M059J (cell line): ENCODE measurements around the gene TMEM242. TPM values are rescaled to one million over a fixed set of nuclear protein-coding genes. Genes with fewer than 3 reads are reported as not detected.

Source experiments
- DNase-seq: peaks from one replicate; pipeline ENCODE4 v3.0.0-alpha.2; 2012; ENCODE audit warnings: low read depth
- total RNA-seq: library from RNA; depleted of rRNA; stranded (reverse); fragments of >200 nt; shearing (Covaris generic); gene quantifications from 2 replicates; pipeline ENCODE4 v1.2.3, GENCODE V29; 2014

TMEM242 gene
- total RNA-seq, 1 experiment from 2014 or later: 11.8 TPM

DNA sequence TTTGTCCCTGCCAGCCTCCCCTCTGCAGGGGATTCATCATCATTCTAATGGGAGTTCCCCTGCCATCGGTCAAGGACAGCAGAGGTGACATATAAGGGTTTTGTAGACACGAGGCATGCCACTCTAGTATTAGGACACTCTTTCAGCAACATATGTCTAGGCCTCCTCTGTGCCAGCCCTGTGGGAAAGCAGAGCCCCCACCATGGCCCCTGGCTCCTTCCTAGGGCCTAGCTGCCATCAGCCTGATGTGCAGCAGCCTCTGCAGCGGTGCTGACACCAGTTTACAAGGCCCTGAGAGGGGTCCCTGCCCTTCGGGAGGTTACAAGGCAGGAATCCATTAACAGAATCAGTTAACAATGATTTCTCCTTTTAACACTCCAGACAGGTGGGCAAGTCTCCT, 32.5 kb downstream of the TMEM242 start:
- DNase-seq: no peak

DNA sequence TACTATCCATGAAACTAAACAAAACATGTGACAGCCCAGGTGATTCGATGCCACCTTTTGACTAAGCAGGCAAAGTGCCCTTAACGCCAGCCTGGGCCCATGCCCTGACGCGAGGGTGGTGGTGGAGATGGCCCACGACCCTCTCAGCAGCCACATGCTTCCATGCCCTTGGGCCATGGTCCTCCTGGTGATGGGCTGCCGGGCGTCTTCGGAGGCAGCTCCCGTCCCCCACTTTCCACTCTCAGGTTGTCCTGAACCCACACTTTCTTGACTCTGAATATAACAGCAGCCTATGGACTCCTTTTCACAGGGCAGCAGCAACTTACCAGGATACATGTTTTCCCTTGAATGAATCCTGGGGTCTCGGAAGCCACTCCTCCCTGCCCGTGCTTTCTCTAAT, 33.6 kb downstream of the TMEM242 start:
- DNase-seq: no peak

DNA sequence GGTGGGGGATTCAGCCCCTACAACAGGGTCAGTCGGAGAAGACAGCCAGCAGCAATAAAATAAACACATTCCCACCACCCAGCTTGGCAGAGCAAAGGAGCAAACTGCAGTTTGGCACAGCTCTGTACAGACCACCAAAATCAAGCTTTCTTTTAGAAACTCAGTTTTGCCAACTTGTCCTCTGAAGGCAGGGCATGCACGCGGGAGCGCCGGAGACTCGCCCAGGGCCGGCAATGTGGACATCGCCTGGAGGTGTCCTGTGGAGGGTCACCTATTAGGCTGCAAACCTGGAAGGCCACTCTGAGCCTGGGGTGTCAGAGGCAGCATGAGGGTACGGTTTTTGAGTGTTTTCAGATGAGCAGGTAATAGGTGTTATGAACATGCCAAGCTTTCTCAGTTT, 34.7 kb downstream of the TMEM242 start:
- no peak for DNase-seq

DNA sequence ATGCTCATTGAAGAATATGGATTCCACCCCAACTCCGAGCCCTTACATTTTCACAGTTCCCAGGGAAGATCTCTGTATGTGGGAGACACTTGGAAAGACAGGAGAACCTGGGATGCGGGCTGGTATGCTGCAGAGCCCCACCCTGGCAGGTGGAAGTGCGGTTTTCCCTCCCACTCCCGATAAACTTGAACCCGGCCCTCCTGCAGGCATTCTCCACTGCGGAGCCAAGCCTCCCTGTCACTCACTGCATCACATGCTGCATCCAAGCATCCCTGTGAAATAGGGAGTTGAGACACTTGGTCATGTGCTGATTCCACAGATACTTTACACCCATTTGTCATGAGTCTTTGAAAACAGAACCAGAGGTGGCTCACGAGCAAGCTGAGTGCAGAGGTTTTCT, 35.4 kb downstream of the TMEM242 start:
- DNase-seq: no peak

DNA sequence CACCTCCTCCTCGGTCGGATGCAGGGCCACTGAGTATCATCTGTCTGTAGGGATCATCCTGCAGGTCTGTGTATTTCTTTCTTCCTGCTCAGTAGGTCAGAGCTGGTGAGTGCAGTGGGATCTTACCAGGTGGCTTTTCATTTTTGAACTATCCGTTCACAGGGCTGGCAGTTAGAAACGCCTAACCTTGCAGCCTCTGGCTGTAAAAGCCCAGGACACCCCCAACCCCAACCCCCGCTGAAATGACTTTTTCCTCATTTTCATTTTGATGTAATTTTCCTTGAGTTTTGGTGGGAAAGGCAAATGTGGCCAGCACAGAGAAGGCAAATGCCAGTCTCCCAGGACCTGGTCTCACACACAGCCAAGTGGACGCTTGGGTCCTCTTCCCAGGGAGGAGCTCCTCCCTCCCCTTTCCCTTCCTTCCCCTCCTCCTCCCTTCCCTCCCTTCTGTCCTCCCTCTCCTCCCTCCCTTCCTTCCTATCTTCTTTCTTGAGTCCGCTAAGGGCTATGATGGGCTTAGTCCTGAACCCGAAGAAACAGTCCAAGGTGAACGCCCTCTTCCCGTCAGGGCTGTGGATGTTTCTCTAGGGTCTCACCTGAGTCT, 36.0 kb downstream of the TMEM242 start:
- no peak for DNase-seq

DNA sequence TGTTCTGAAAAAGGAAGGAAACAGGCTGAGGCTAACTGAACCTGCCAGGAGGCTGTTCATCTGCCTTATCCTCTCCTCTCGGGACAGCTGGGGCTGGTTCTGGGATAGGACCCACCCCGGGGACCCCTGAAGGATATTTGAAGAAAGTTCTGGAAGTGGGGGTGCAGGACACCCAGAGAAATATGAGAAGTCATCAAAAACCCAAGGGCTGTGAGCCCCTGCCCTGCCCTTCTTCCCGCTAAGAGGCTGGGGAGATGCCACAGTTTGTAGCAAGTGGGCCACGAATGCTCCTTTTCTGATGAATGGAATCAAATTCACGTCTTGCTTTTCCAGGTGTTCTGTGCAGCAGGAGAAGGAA, 37.9 kb downstream of the TMEM242 start:
- no peak for DNase-seq

DNA sequence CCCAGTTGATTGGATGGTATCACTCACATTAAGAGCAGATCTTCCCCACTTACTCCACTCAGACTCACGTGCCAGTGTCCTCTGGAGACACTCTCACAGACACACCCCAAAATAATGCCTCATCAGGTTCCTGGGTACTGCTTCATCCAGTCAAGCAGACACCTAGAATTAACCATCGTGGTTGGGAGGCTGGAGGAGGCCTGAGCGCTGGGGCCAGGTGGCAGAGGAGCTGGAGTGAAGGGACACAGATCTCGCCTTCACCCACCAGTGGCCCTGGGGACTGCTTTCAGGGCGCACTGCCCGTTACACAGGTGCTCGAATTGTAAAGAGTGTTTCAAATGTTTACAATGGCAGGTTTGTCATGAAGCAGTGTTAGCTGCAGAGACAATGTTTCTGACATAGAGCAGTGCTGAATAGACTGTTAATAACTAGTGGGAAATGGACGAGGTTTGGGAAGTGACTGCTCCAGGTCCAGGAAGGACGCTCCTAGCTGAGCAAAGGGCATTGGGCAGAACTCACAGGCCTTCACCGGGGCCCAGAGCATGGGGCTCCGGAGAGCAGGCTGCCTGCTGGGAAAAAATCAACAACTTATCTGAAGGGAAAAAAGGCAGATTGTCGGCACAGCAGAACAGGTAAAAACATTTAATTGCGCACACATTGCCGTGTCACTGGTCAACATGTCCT, 38.4 kb downstream of the TMEM242 start:
- DNase-seq: no peak

DNA sequence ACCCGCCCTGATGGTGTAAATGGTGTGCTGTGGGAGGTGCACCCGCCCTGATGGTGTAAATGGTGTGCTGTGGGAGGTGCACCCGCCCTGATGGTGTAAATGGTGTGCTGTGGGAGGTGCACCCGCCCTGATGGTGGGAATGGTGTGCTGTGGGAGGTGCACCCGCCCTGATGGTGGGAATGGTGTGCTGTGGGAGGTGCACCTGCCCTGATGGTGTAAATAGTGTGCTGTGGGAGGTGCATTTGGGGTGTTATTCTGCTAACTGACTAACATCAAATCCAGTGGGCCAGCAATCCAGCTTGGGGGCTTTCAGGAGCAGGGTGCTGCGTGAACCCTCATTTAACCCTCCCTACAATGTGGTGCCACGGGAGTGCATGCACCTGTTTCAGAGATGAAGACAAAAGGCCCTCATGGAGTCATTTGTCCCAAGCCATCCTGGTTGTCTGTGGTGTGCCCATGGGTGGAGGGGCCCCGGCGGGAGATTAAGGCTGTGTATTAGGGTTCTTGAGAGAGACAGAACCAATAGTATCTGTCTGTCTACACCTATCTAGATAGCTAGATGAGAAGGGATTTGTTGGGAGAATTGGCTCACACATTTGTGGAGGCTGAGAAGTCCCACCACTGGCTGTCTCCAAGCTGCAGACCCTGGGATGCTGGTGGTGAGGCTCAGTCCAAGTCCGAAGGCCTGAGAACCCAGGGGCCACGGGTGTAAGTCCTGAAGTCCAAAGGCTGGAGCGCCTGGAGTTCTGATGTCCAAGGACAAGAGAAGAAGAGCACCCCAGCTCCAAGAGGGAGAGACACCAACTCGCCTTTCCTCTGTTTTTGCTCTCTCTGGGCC, 39.2 kb downstream of the TMEM242 start:
- DNase-seq: no peak

DNA sequence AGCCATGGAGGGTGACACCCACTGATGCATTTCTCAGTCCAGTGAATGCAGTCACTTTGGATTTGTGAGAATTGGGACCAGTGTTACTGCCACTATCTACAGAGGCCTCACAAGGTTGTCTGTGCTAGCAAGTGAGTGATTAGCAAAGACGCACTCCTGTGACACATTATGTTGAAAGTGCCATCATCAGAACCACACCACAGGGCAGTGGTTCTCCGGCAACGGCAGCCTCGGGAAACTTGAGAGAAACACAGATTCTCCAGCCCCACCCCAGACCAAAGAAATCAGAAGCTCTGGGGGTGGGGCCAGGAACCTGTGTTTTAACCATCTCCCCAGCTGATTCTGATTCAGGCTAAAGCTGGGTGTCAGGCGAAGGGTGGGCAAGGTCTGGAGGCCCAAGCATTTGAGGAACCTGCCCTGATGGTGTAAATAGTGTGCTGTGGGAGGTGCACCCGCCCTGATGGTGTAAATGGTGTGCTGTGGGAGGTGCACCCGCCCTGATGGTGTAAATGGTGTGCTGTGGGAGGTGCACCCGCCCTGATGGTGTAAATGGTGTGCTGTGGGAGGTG, 39.9 kb downstream of the TMEM242 start:
- DNase-seq: no peak

DNA sequence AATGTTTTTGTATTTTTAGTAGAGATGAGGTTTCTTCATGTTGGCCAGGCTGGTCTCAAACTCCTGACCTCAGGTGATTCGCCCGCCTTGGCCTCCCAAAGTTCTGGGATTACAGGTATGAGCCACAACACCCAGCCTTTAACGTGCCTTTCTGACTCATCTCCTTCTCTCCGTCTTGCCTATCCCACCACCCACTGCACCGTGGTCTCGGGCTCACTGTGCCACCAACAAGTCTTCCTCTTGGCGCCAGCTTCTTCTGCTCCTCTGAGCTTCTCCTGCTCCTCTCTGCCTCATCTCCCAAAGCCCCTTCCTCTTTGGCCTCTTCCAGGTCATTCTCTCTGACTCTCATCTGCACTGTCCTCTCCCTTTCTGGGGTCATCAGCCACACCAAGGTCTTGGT, 41.0 kb downstream of the TMEM242 start:
- no peak for DNase-seq

DNA sequence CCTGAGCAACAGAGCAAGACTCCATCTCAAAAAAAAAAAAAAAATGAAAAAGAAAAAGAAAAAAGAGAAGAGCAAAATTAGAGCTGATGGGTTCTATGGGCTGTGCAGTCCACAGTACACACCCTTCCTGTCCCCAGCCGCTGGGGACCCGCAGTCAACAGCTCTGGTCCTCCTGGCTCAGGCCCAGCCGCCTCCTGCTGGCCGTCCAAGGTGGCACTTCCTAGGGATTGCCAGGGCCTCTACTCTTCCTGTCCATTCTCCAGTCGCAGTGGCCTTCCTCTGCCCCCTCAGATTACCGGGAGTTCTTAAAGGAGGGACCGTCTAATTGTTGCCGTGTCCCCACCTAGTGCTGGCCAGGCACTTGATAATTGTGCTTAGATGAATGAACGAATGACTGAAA, 41.7 kb downstream of the TMEM242 start:
- peak; percentile 51 for DNase-seq

DNA sequence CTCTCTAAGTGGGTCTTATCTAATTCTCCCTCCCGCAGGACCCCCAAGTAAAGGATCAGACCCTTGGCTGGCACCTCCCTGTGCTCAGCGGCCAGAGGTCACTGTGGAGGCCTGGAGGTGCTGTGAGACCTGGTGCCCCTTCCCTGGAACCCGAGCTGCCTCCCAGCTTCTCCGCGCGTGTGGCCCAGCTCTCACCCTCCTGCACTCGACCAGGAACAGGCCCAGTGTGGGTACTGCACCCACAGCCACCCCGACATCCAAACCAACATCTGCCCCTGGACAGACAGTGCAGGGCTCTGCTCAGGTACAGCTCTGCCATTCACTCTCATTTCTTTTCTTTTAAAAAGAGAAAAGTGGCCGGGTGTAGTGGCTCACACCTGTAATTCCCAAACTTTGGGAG, 42.4 kb downstream of the TMEM242 start:
- DNase-seq: no peak

DNA sequence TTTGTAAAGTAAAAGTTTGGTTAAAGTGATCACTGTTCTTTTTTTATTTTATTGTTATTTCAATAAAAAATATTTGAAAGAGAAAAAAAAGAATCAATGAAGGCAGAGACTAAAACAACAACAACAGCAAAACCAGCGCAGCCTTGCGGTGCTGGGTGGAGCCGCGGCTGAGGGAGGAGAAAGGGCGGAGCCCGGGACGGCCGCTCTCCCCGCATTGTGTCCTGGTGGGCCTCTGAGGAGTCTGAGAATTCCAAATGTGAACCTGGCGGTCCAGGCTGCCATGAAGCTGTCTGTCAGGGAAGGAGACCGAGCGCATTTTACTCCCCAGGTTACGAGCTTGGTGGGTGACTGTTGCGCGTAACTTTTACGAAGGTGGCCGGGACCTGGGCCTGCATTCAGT, 43.2 kb downstream of the TMEM242 start:
- no peak for DNase-seq

DNA sequence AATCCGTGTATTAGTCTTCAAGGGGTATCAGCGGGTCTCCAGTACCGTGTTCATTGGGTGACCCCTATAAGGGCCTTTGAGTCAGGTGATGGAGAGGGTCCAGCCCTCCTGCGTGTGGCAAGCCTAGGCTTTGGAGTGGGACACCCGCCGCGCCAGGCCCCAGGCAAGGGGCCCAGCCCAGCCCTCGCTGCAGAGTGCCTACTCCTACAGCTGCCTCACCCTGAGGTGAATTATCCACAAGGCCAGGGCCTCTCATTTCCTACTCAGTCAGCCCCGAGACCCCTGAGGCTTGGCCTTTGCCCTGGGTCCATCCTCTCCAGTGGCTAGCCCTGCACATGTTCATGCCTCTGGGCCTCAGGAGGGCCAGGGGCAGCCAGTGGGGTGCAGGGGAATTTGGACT, 45.1 kb downstream of the TMEM242 start:
- DNase-seq: no peak

DNA sequence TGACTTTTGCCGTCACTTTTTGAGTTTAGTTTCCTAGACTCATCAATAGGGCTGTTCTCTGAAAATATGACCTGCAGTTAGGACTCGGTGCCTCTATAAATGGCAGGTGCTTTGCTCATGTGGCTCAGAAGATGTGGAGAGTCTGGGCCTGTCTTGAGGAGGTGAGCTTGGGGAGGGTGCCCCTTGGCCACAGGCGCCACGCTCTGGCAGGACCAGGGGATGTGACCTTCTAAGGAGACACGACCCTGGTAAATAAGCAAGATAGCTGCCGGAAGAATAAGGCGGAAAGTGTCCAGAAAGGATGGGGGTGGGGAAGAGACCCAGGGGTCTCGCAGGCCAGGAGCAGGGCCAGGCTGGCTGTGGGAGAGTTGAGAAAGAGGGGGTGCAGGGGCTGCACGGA, 46.6 kb downstream of the TMEM242 start:
- no peak for DNase-seq

DNA sequence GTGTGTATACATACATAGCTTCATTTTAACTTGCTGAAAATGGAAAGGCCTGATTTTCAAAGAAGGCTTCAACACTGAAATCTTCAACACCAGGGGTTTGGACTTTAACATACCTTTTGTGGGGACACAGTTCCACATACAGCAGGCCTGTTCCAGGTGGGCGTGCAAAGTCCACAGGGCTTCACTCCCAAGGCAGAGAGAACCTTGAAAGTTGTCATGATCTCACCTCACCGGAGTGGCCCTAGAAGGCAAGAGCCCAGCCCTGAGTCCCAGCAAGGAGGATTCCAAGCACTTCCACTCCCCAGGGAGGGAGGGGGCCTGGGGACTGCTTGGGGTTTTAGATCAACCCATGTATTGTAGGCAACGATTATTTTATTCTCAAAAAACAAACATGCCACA, 47.2 kb downstream of the TMEM242 start:
- no peak for DNase-seq

DNA sequence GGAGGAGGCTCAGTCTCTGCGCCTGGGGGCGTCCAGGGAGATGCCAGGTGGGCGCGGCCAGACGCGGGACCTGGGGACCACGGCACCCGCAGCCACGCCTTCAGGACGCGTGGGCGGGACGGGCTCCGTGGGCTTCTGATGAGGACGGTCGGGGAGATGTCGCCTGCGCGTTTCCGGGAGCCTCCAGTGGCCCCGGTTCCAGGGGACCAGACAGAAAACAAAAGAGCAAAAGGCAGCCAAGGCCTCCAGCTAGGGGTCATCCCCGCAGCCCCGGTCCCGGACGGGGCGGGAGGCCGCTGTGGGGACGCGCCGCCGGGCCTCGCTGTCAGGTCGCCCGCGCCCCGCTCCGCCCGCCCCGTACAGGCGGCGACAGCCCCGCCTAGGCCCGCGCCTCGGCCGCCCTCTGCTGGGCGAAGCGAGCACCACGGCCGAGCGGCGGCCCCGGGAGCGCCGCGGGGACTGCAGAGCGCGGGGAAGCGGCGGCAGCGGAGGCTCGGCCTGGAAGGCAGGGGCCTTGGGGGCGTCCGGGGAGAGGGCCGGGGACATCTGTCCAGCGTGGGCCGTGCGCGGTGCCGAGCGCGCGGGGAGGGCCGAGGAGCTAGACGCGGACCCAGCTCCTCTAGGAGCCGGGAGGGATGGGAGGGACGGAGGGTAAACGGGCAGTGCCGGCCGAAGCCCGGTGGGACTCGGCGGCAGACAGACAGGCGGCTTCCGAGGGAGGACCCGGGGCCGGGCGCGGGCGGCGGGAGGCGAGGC, 48.7 kb downstream of the TMEM242 start:
- DNase-seq: peak; percentile 72

DNA sequence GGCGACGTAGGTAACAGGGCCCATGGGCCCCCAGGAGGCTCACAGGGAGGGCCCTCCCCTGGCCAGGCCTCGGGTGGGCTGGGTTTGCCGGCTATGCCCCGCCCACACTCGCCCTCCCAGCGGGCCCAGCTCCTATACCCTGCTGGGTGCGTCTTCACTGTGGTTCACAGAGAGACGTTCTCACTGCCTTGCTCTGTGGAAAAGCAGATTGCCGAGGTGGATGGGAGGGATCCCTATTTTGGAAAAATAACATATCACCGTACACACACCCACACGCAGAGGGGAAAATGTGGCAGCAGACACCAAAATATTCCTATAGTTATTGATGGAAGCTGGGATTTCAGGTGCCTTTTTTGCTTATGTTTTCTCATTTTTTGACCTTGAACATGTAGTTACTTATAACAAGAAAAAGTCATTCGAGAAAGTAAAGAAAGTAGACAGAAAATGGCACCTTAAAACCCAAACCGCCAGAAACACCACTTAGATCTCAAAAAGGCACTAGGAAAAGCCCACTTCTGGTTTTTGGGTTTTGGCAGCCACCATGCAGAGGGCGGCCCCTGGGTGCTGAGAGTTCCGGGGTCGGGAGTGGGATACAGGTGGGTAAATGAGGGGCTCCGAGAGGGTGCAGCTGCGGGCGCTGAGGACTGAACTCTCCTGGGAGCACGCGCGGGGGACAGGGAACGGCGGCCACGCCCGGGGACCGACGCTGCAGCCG, 49.4 kb downstream of the TMEM242 start:
- DNase-seq: no peak

DNA sequence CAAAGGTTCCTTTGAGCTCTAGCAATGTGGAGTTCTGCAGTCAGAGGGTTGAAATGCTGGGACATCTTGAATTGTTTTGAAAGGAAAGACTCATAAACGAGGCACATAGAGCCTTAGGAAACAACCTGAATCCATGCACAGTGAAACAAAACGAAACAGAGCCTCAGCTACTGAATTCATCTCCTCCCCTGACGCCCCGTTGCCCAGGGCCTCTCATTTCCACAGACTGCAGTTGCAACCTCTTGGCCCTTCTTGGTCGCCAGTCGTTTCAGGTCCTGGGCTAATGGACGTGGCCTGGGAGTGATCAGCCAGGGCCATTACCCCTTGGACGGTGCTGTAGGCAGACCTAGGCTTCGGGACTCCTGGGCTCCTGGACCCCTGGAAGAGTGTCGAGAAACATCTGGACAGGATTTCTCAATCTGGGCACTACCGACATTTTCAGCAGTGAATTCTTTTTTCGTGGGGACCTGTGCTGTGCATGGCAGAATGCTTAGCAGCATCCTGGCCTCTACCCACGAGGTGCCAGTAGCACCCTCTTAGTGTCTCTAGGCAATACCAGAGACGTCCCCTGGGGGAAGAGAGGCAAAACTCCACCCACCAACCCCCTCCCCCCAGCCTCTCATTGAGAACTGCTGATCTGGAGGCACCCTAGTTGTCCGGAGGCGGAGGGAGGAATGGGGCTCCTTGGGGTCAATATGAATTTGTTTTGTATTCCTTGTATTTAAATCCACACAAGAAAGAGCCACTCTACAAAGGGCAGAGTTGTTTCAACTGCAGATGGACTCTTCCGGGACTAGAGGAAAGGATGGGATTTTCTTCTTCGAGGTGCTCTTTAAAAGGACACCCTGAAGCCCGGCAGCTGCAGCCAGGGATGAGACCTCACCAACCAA, 50.2 kb downstream of the TMEM242 start:
- peak; percentile 12 for DNase-seq

DNA sequence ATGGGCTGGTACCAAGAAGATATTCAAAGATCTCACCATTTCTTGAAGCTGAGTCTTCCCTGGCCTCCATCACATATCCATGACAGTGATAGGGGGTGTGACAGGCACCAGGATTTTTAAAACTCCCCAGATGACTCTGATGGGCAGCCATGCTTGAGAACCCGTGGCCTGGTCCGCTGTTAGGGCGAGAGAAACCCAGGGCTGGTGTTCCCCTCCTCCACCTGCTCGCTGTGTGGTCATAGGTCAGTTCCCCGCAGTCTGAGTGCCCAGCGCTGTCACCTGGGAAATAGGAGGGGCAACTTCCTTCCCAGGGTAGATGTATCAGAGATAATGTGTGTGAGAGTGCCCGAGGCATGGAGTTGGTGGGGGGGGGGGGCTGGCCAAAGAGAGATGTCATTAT, 50.9 kb downstream of the TMEM242 start:
- no peak for DNase-seq
